Measurements from ENCODE around the gene PRCP. TPM values are rescaled to one million over a fixed set of nuclear protein-coding genes. Genes with fewer than 3 reads are reported as not detected.

PRCP gene
- total and polyA plus RNA-seq, 2 experiments from 2014 or later = 33.3 to 52.8 TPM

GRCh38 chr11:82807646-82808045 lies 92.6 kb downstream of the PRCP start (continued):
- TF ChIP-seq ZNF462 (CRISPR knock-in tag; IDR thresholded peaks at IDR 0.05) (no peak), STAT1 (IDR thresholded peaks at IDR 0.05; ENCODE audit: unreplicated experiment) (no peak), ETS1 (IDR thresholded peaks at IDR 0.05) (no peak), POLR2AphosphoS5 (IDR thresholded peaks at IDR 0.05; ENCODE audit: low read depth) (no peak), ZNF114 (CRISPR knock-in tag; IDR thresholded peaks at IDR 0.05) (no peak), ZNF331 (CRISPR knock-in tag; IDR thresholded peaks at IDR 0.05; ENCODE audit: low read depth) (no peak), CTCF (conservative IDR thresholded peaks at IDR 0.05; ENCODE audit: low read depth in 2 of 2) (no peak), EZH2 (IDR thresholded peaks at IDR 0.05; ENCODE audit: low read depth, unreplicated experiment) (no peak), CREB1 (CRISPR knock-in tag; IDR thresholded peaks at IDR 0.05; ENCODE audit: low read depth) (no peak), EZH2phosphoT487 (IDR thresholded peaks at IDR 0.05; ENCODE audit: unreplicated experiment) (no peak)
